ENCODE measurements around the gene KIAA1328. TPM values are rescaled to one million over a fixed set of nuclear protein-coding genes. Genes with fewer than 3 reads are reported as not detected.
"Not testable (repeated sequence)": the region's sequence is repeated elsewhere in the genome, so short reads cannot be mapped to it uniquely, and the experiment has no call there.

Gene KIAA1328
- total RNA-seq, 1 experiment from 2014 or later = 15.5 TPM

DNA sequence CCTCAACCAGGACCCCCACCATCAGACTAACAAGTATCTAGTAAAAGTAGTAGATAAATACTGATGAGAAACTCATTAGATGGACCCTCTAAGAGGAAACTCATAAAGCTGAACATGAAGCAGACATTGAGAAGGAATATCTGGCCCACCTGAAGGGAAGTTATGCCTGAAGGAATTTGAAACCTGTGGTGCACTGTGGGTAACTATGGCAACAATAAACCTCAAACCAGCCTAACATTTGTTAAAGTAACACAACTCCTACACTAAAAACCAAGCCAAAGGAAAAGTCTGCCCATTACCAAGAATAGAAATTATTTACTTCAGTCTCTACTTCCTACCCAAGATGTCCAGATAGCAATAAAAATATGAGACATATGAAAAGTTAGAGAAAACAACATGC is 43.4 kb downstream of the KIAA1328 start:
- no peaks in the 10 kb centered on the region for H3K9me2 ChIP-seq (replicated peaks; ENCODE audit: insufficient read depth, low read length)
- H3K36me3 ChIP-seq (ENCODE audit: insufficient read depth, low read length) = no peaks in the 10 kb centered on the region
- no peaks in the 10 kb centered on the region for H3K79me2 ChIP-seq (ENCODE audit: low read length)
- H3K9ac ChIP-seq (ENCODE audit: low read length) = no peak overlapping the region
- no peak overlapping the region for H3K27ac ChIP-seq (ENCODE audit: low read length)
- no peaks in the 10 kb centered on the region for H4K20me1 ChIP-seq (ENCODE audit: insufficient read depth, low read depth, low read length)
- H3K27me3 ChIP-seq (ENCODE audit: low read length) = no peaks in the 10 kb centered on the region
- H3K4me2 ChIP-seq (ENCODE audit: low read depth, low read length, poor library complexity, severe bottlenecking) = no peak overlapping the region
- no peaks in the 10 kb centered on the region for H3K9me3 ChIP-seq (ENCODE audit: low read length)
- H3K4me1 ChIP-seq (ENCODE audit: low read length) = peaks cover 4% of the 10 kb centered on the region
- H3K4me3 ChIP-seq (ENCODE audit: low read length) = no peak overlapping the region
- peak; percentile 39 for DNase-seq
- no peak overlapping the region for H2AFZ ChIP-seq (ENCODE audit: low read length)

DNA sequence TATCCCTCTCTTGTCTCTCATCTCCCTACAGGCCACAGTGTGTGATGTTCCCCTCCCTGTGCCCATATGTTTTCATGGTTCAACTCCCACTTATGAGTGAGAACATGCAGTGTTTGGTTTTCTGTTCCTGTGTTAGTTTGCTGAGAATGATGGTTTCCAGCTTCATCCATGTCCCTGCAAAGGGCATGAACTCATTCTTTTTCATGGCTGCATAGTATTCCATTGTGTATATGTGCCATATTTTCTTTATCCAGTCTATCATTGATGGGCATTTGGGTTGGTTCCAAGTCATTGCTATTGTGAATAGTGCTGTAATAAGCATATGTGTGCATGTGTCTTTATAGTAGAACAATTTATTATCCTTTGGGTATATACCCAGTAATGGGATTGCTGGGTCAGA is 44.9 kb downstream of the KIAA1328 start:
- H3K27ac ChIP-seq (ENCODE audit: low read length); H3K4me3 ChIP-seq (ENCODE audit: low read length); H3K36me3 ChIP-seq (ENCODE audit: insufficient read depth, low read length); H4K20me1 ChIP-seq (ENCODE audit: insufficient read depth, low read depth, low read length); H2AFZ ChIP-seq (ENCODE audit: low read length); H3K9ac ChIP-seq (ENCODE audit: low read length); H3K4me1 ChIP-seq (ENCODE audit: low read length); H3K9me3 ChIP-seq (ENCODE audit: low read length); H3K9me2 ChIP-seq (replicated peaks; ENCODE audit: insufficient read depth, low read length); H3K4me2 ChIP-seq (ENCODE audit: low read depth, low read length, poor library complexity, severe bottlenecking); H3K27me3 ChIP-seq (ENCODE audit: low read length); H3K79me2 ChIP-seq (ENCODE audit: low read length): not testable (repeated sequence)
- peak; percentile 6 for DNase-seq

DNA sequence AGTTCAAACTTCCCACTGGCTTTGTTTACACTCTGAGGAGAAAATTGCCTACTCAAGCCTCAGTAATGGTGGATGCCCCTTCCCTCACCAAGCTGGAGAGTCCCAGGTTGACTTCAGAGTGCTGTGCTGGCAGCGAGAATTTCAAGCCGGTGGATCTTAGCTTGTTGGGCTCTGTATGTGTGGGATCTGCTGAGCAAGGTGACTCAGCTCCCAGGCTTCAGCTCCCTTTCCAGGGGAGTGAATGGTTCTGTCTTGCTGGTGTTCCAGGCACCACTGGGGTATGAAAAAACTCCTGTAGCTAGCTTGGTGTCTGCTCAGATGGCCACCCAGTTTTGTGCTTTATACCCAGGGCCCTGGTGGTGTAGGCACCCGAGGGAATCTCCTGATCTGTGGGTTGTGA is 50.9 kb downstream of the KIAA1328 start:
- H4K20me1 ChIP-seq (ENCODE audit: insufficient read depth, low read depth, low read length); H3K27ac ChIP-seq (ENCODE audit: low read length); H2AFZ ChIP-seq (ENCODE audit: low read length); DNase-seq; H3K79me2 ChIP-seq (ENCODE audit: low read length); H3K36me3 ChIP-seq (ENCODE audit: insufficient read depth, low read length); H3K9ac ChIP-seq (ENCODE audit: low read length); H3K4me3 ChIP-seq (ENCODE audit: low read length); H3K4me2 ChIP-seq (ENCODE audit: low read depth, low read length, poor library complexity, severe bottlenecking); H3K27me3 ChIP-seq (ENCODE audit: low read length); H3K4me1 ChIP-seq (ENCODE audit: low read length); H3K9me2 ChIP-seq (replicated peaks; ENCODE audit: insufficient read depth, low read length); H3K9me3 ChIP-seq (ENCODE audit: low read length): not testable (repeated sequence)

DNA sequence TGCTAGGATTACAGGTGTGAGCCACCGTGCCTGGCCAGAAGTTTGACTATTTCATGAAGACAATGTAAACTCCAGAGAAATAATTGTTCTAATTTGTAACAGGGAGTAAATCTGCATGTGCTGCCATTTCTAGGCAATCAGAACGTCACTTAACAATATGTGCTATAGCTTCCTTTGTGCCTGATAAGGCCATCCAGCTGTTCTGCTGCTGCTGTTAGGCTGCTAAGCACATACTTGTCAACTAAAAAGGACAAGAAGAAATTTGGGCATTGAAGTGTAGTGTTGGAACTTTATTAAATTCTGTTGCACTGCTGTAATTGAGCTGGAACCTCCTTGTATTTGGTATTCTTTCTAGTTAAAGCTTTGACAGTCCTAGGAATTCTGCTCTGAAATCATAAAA is 57.1 kb downstream of the KIAA1328 start:
- no peaks in the 10 kb centered on the region for H3K9me2 ChIP-seq (replicated peaks; ENCODE audit: insufficient read depth, low read length)
- peaks cover 23% of the 10 kb centered on the region for H3K4me1 ChIP-seq (ENCODE audit: low read length)

DNA sequence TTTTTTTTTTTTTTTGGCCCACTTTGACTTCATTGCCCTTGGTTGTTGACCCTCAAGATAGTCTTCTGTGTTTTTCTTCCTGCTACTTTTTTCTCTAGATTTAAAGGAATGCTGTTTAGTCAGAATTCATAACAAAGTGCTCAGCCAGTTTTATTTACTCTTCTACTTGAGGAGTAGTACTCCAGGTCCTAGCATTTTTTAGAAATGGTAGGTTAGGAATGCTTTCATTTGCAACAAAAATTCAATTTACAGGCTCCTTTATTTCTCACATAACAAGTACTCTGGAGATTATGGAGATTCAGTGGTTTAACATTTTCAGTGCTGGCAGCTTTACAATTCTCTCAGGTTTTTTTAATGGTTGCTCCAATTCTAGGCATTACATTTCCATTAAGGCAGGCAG is 58.2 kb downstream of the KIAA1328 start:
- no peak overlapping the region for H3K4me2 ChIP-seq (ENCODE audit: low read depth, low read length, poor library complexity, severe bottlenecking)
- no peak overlapping the region for H3K9ac ChIP-seq (ENCODE audit: low read length)
- no peaks in the 10 kb centered on the region for H3K9me2 ChIP-seq (replicated peaks; ENCODE audit: insufficient read depth, low read length)
- no peaks in the 10 kb centered on the region for H3K79me2 ChIP-seq (ENCODE audit: low read length)
- H3K27me3 ChIP-seq (ENCODE audit: low read length) = no peaks in the 10 kb centered on the region
- DNase-seq = no peak
- no peaks in the 10 kb centered on the region for H3K9me3 ChIP-seq (ENCODE audit: low read length)
- no peak overlapping the region for H2AFZ ChIP-seq (ENCODE audit: low read length)
- H3K36me3 ChIP-seq (ENCODE audit: insufficient read depth, low read length) = no peaks in the 10 kb centered on the region
- no peak overlapping the region for H3K27ac ChIP-seq (ENCODE audit: low read length)
- H4K20me1 ChIP-seq (ENCODE audit: insufficient read depth, low read depth, low read length) = no peaks in the 10 kb centered on the region
- no peak overlapping the region for H3K4me3 ChIP-seq (ENCODE audit: low read length)
- H3K4me1 ChIP-seq (ENCODE audit: low read length) = peaks cover 23% of the 10 kb centered on the region

More for the DNA sequence above, 57.1 kb downstream of the KIAA1328 start:
- DNase-seq = no peak
- Histone ChIP-seq H3K27ac (ENCODE audit: low read length) (no peak overlapping the region), H2AFZ (ENCODE audit: low read length) (no peak overlapping the region), H3K9ac (ENCODE audit: low read length) (no peak overlapping the region), H3K27me3 (ENCODE audit: low read length) (no peaks in the 10 kb centered on the region), H3K4me3 (ENCODE audit: low read length) (no peak overlapping the region), H3K9me3 (ENCODE audit: low read length) (no peaks in the 10 kb centered on the region), H4K20me1 (ENCODE audit: insufficient read depth, low read depth, low read length) (no peaks in the 10 kb centered on the region), H3K36me3 (ENCODE audit: insufficient read depth, low read length) (no peaks in the 10 kb centered on the region), H3K4me2 (ENCODE audit: low read depth, low read length, poor library complexity, severe bottlenecking) (no peak overlapping the region), H3K79me2 (ENCODE audit: low read length) (no peaks in the 10 kb centered on the region)

DNA sequence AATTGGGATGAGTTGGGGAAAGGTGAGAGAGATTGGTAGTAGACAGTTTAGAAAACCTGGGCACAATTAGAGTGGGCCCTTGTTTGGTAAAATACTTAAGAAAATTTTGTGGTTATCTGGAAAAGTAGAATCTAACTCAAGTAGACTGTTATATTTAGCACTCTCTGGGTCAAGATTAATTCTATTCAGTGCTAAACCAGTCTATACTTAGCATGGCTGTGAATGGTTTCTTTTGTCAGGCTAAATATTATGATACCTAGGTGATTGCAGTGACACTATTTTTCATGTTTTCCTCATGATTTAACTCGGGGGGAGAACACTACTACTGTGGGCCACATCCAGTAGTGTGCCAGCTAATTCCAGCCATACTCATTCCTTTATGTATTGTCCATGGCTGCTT is 58.9 kb downstream of the KIAA1328 start:
- H3K79me2 ChIP-seq (ENCODE audit: low read length) = no peaks in the 10 kb centered on the region
- no peaks in the 10 kb centered on the region for H3K36me3 ChIP-seq (ENCODE audit: insufficient read depth, low read length)
- H3K4me1 ChIP-seq (ENCODE audit: low read length) = peaks cover 23% of the 10 kb centered on the region
- H3K27ac ChIP-seq (ENCODE audit: low read length) = no peak overlapping the region; the same call in 1 of the 2 replicates
- no peaks in the 10 kb centered on the region for H3K9me3 ChIP-seq (ENCODE audit: low read length)
- no peaks in the 10 kb centered on the region for H4K20me1 ChIP-seq (ENCODE audit: insufficient read depth, low read depth, low read length)
- no peak overlapping the region for H2AFZ ChIP-seq (ENCODE audit: low read length)
- no peak overlapping the region for H3K9ac ChIP-seq (ENCODE audit: low read length)
- no peak overlapping the region for H3K4me2 ChIP-seq (ENCODE audit: low read depth, low read length, poor library complexity, severe bottlenecking)
- H3K4me3 ChIP-seq (ENCODE audit: low read length) = no peak overlapping the region
- H3K9me2 ChIP-seq (replicated peaks; ENCODE audit: insufficient read depth, low read length) = no peaks in the 10 kb centered on the region
- no peaks in the 10 kb centered on the region for H3K27me3 ChIP-seq (ENCODE audit: low read length)
- DNase-seq = no peak

DNA sequence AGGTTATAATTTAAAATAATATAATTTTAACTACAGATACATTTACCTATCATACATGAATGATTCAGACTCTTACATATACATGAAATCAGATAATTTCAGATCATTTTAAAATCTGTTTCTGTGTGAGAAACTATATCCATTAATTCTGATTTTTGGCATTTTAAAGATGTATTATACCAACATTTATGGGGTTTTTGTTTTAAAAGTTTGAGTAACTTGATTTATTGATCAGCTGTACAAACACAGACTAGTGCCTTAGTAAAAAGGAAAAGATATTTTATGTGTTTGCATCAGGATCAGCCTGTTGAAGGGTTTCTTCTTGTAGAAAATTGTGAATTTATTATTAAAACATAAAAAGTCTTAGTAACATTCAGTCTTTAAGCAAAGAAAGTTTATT is 59.9 kb downstream of the KIAA1328 start:
- Histone ChIP-seq H3K9me3 (ENCODE audit: low read length) (no peaks in the 10 kb centered on the region), H3K9me2 (replicated peaks; ENCODE audit: insufficient read depth, low read length) (no peaks in the 10 kb centered on the region), H3K4me1 (ENCODE audit: low read length) (peaks cover 23% of the 10 kb centered on the region), H4K20me1 (ENCODE audit: insufficient read depth, low read depth, low read length) (no peaks in the 10 kb centered on the region), H2AFZ (ENCODE audit: low read length) (no peak overlapping the region), H3K79me2 (ENCODE audit: low read length) (no peaks in the 10 kb centered on the region), H3K4me3 (ENCODE audit: low read length) (no peak overlapping the region), H3K4me2 (ENCODE audit: low read depth, low read length, poor library complexity, severe bottlenecking) (no peak overlapping the region), H3K27ac (ENCODE audit: low read length) (no peak overlapping the region), H3K36me3 (ENCODE audit: insufficient read depth, low read length) (no peaks in the 10 kb centered on the region), H3K27me3 (ENCODE audit: low read length) (no peaks in the 10 kb centered on the region), H3K9ac (ENCODE audit: low read length) (no peak overlapping the region)
- no peak for DNase-seq

DNA sequence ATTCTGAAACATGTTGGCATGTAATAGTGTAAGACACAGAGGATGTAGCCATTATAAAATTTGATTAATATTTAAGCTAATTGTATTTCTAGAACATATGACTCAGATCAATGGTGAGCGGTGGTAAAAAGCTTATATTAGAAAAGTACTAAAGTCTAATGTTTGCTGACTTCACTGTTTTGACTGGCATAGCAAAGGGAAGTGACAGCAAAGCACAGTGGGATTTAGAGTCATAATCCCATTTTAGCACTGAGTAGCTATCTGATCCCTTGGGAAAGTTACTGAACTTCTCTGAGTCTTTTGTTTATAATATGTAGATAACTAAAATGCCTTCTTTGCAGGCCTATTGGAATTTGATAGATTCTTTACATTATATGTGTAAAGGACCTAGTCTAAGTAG is 60.4 kb downstream of the KIAA1328 start:
- no peak overlapping the region for H3K9ac ChIP-seq (ENCODE audit: low read length)
- H3K9me2 ChIP-seq (replicated peaks; ENCODE audit: insufficient read depth, low read length) = no peaks in the 10 kb centered on the region
- no peaks in the 10 kb centered on the region for H4K20me1 ChIP-seq (ENCODE audit: insufficient read depth, low read depth, low read length)
- no peak for DNase-seq
- H3K9me3 ChIP-seq (ENCODE audit: low read length) = no peaks in the 10 kb centered on the region
- H3K4me2 ChIP-seq (ENCODE audit: low read depth, low read length, poor library complexity, severe bottlenecking) = no peak overlapping the region
- no peak overlapping the region for H3K27ac ChIP-seq (ENCODE audit: low read length)
- no peaks in the 10 kb centered on the region for H3K27me3 ChIP-seq (ENCODE audit: low read length)
- peaks cover 23% of the 10 kb centered on the region for H3K4me1 ChIP-seq (ENCODE audit: low read length)
- H3K36me3 ChIP-seq (ENCODE audit: insufficient read depth, low read length) = no peaks in the 10 kb centered on the region
- H3K4me3 ChIP-seq (ENCODE audit: low read length) = no peak overlapping the region
- no peak overlapping the region; the same call in 1 of the 2 replicates for H2AFZ ChIP-seq (ENCODE audit: low read length)
- no peaks in the 10 kb centered on the region for H3K79me2 ChIP-seq (ENCODE audit: low read length)

DNA sequence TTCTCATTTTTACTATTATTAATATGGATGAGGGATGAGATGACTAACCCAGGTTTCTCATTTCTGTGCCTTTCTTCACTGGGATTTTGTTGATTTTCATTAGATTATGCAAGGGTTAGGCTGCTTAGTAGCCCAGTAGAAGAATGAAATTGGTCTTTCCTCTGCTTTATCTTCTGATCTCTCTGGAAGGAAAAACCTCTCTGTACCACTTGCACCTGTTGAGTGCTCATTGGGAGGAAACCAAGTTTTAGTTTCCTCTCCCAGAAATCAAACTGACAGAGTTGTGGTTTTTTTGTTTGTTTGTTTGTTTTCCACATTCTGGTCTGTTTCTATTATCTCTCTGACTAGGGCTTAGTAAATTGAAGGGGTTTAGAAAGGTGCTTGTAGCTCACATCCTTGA is 60.8 kb downstream of the KIAA1328 start:
- H3K27me3 ChIP-seq (ENCODE audit: low read length) = no peaks in the 10 kb centered on the region

More for the DNA sequence above, 60.8 kb downstream of the KIAA1328 start:
- no peak overlapping the region for H3K4me3 ChIP-seq (ENCODE audit: low read length)
- H3K36me3 ChIP-seq (ENCODE audit: insufficient read depth, low read length) = no peaks in the 10 kb centered on the region
- H3K9ac ChIP-seq (ENCODE audit: low read length) = no peak overlapping the region
- H3K4me1 ChIP-seq (ENCODE audit: low read length) = peaks cover 23% of the 10 kb centered on the region
- H3K79me2 ChIP-seq (ENCODE audit: low read length) = no peaks in the 10 kb centered on the region
- H3K27ac ChIP-seq (ENCODE audit: low read length) = no peak overlapping the region
- DNase-seq = no peak
- no peak overlapping the region for H3K4me2 ChIP-seq (ENCODE audit: low read depth, low read length, poor library complexity, severe bottlenecking)
- no peak overlapping the region for H2AFZ ChIP-seq (ENCODE audit: low read length)
- no peaks in the 10 kb centered on the region for H4K20me1 ChIP-seq (ENCODE audit: insufficient read depth, low read depth, low read length)
- no peaks in the 10 kb centered on the region for H3K9me3 ChIP-seq (ENCODE audit: low read length)
- no peaks in the 10 kb centered on the region for H3K9me2 ChIP-seq (replicated peaks; ENCODE audit: insufficient read depth, low read length)
